ENCODE results near the gene ZFP1. TPM values are rescaled to one million over a fixed set of nuclear protein-coding genes. Genes with fewer than 3 reads are reported as not detected.

The ZFP1 gene
- total and polyA plus RNA-seq, 9 of the 15 experiments (the other 6 are each of a cell fraction or from before 2014, with no cell fraction given), result 2.6 to 14.7 (median 11.6) TPM

DNA sequence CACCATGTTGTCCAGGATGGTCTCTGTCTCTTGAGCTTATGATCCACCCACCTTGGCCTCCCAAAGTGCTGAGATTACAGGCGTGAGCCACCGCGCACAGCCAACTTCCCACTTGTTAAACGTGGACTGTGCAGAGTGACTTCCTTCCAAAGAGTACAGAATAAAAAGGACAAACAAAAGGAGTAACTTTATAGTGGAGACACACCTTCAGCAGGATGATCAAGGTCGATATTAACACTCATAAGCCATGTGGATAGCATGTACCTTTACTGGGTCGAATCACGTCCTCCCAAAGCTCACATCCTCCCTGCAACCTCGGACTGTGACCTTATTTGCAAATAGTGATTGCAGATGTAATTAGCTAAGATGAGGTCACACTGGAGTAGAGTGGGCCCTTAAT, 10.1 kb upstream of the ZFP1 start:
- H3K27me3 ChIP-seq (ENCODE audit: control insufficient read depth in 2 of 2, insufficient read depth in 2 of 2, low read length in 2 of 2), result no peaks in the 10 kb centered on the region
- POLR2A ChIA-PET, result interaction anchor here (0.9 kb wide), 1 partner anchor 8 kb away, joined by 3 read pairs; no protein-coding TSS in a partner anchor
- no peak for ATAC-seq
- no peaks in the 10 kb centered on the region for H3K36me3 ChIP-seq (ENCODE audit: control insufficient read depth, insufficient read depth, low read length)
- in situ Hi-C loops (cut with MboI) (loop anchor here (25.0 kb wide), 1 partner anchor 426 kb away; the partner anchor contains the start of gene MLKL), intact Hi-C loops (cut with micrococcal nuclease) (loop anchor here (10.0 kb wide), 2 partner anchors 273 to 433 kb away; partner anchors contain the start of gene MLKL)
- no peak overlapping the region for H3K9ac ChIP-seq (ENCODE audit: insufficient read depth in 1 of 2, low read depth in 2 of 2, low read length in 2 of 2)
- no peak overlapping the region for H3K4me3 ChIP-seq
- H3K4me2 ChIP-seq (ENCODE audit: insufficient read depth, low read length), result no peak overlapping the region
- H3K4me1 ChIP-seq (replicated peaks in 1 of 2; ENCODE audit: control insufficient read depth in 2 of 2, insufficient read depth in 2 of 2, low read length in 2 of 2), result no peaks in the 10 kb centered on the region; a peak in 1 of 5 replicates
- 0 out of 4 replicates have a peak, but pooled peaks of 1 of the 2 experiments have one; percentile 7 for TF ChIP-seq KDM1A (IDR thresholded peaks at IDR 0.05)
- TF ChIP-seq BCLAF1 (IDR thresholded peaks at IDR 0.05; ENCODE audit: borderline replicate concordance in 1 of 2, control insufficient read depth in 1 of 2, low read depth in 2 of 2, low read length in 1 of 2), result no peak
- H3K79me2 ChIP-seq (ENCODE audit: control insufficient read depth, insufficient read depth, low read length), result no peaks in the 10 kb centered on the region
- WGBS (ENCODE audit: insufficient coverage, low coverage, missing lambda C conversion rate), result 36% methylated on average over 8 of the region's 8 CpGs
- no peaks in the 10 kb centered on the region for H3K9me3 ChIP-seq (replicated peaks; ENCODE audit: control insufficient read depth, insufficient read depth, low read depth, low read length)
- CTCF ChIA-PET (ENCODE audit: low intra/inter-chr PET ratio), result no interaction called here
- no peak for DNase-seq (ENCODE audit: extremely low read depth in 1 of 4, low spot score in 3 of 4)
- H4K20me1 ChIP-seq (replicated peaks; ENCODE audit: control insufficient read depth, insufficient read depth, low read length), result no peaks in the 10 kb centered on the region
- no peak overlapping the region for H3K27ac ChIP-seq (ENCODE audit: extremely low read depth, low read depth, low read length)
- no peak overlapping the region for H2AFZ ChIP-seq (ENCODE audit: low read depth, low read length)
- H3K9me1 ChIP-seq (ENCODE audit: control insufficient read depth, insufficient read depth, low read length), result no peaks in the 10 kb centered on the region
- FAIRE-seq, result no peak
- BruUV-seq (replicated peaks), result no TSS peak

All from K562 (cell line).